ENCODE measurements around the gene RAB40B. TPM values are rescaled to one million over a fixed set of nuclear protein-coding genes. Genes with fewer than 3 reads are reported as not detected.

Gene RAB40B
- total RNA-seq, 1 donor from 2014 or later, result 11.5 TPM

DNA sequence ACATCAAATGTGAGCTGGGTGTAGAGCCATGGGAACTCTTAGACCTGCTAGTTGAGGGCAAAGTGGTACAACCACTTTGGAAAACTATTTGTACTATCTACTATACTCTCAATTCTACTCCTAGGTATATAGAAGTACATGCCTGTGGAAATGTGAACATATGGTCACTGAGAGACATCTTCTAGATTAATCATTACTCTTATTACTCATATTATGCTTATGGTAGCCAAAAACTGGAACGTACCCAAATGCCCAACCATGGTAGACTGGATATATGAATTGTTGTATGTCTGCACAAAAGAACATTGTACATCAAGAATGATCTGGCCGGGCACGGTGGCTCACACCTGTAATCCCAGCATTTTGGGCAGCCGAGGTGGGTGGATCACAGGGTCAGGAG is 53.0 kb downstream of the RAB40B start:
- TF ChIP-seq, protein P1, sequence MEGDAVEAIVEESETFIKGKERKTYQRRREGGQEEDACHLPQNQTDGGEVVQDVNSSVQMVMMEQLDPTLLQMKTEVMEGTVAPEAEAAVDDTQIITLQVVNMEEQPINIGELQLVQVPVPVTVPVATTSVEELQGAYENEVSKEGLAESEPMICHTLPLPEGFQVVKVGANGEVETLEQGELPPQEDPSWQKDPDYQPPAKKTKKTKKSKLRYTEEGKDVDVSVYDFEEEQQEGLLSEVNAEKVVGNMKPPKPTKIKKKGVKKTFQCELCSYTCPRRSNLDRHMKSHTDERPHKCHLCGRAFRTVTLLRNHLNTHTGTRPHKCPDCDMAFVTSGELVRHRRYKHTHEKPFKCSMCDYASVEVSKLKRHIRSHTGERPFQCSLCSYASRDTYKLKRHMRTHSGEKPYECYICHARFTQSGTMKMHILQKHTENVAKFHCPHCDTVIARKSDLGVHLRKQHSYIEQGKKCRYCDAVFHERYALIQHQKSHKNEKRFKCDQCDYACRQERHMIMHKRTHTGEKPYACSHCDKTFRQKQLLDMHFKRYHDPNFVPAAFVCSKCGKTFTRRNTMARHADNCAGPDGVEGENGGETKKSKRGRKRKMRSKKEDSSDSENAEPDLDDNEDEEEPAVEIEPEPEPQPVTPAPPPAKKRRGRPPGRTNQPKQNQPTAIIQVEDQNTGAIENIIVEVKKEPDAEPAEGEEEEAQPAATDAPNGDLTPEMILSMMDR (IDR thresholded peaks at IDR 0.05), result no peak
- ATAC-seq (no peak), DNase-seq (no peak)
- Histone ChIP-seq H3K4me3 (no peak overlapping the region), H3K27ac (no peak overlapping the region), H3K9me3 (no peaks in the 10 kb centered on the region), H3K36me3 (peaks cover 41% of the 10 kb centered on the region), H3K27me3 (no peaks in the 10 kb centered on the region), H3K4me1 (peaks cover 11% of the 10 kb centered on the region)
- intact Hi-C loops (cut with DNase I), result no loop called here

DNA sequence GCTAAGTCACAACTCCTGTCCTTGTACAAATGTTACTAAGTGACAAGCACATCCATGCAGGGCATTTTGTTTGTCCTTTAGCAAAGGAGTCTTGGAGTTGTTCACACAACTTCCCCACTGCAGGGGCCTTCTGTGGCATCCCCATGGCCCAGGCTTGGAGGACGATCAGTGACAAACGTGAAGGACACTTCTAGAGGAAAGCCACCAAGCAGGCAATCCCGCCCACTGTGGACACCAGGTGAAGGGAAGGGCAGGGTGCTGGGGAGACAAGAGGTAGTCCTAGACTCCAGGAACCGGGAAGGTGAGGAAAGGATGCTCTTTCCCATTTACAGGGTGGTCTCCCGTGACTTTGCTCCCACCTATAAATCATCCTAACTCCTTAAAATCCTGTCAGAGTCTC is 54.4 kb downstream of the RAB40B start:
- Histone ChIP-seq H3K27me3 (no peaks in the 10 kb centered on the region), H3K9me3 (no peaks in the 10 kb centered on the region), H3K36me3 (peaks cover 46% of the 10 kb centered on the region), H3K27ac (no peak overlapping the region), H3K4me3 (no peak overlapping the region), H3K4me1 (peaks cover 11% of the 10 kb centered on the region)
- TF ChIP-seq, protein P1 (IDR thresholded peaks at IDR 0.05), result no peak
- intact Hi-C loops (cut with DNase I), result no loop called here
- ATAC-seq (no peak), DNase-seq (no peak)

- Histone ChIP-seq H3K9me3 (no peaks in the 10 kb centered on the region), H3K36me3 (peaks cover 46% of the 10 kb centered on the region), H3K27ac (no peak overlapping the region), H3K27me3 (no peaks in the 10 kb centered on the region), H3K4me3 (no peak overlapping the region), H3K4me1 (peaks cover 7% of the 10 kb centered on the region)
- intact Hi-C loops (cut with DNase I), result no loop called here
- DNase-seq, result no peak
- ATAC-seq, result no peak
- TF ChIP-seq, protein P1 (IDR thresholded peaks at IDR 0.05), result no peak
Observed at GRCh38 chr17:82642022-82642421, 56.5 kb downstream of the RAB40B start.

- DNase-seq, result no peak
Observed at GRCh38 chr17:82640036-82640435, 58.5 kb downstream of the RAB40B start.

GRCh38 chr17:82639628-82640027 is 58.9 kb downstream of the RAB40B start:
- Histone ChIP-seq H3K36me3 (peaks cover 46% of the 10 kb centered on the region), H3K4me1 (no peaks in the 10 kb centered on the region), H3K9me3 (no peaks in the 10 kb centered on the region), H3K4me3 (no peak overlapping the region), H3K27me3 (no peaks in the 10 kb centered on the region), H3K27ac (no peak overlapping the region)
- ATAC-seq, result peak; percentile 46
- TF ChIP-seq, protein P1 (IDR thresholded peaks at IDR 0.05), result no peak
- intact Hi-C loops (cut with DNase I), result no loop called here
- no peak for DNase-seq

More at GRCh38 chr17:82640036-82640435, 58.5 kb downstream of the RAB40B start:
- no peak for ATAC-seq
- TF ChIP-seq, protein P1 (IDR thresholded peaks at IDR 0.05), result no peak
- H3K9me3 ChIP-seq, result no peaks in the 10 kb centered on the region
- no peaks in the 10 kb centered on the region for H3K27me3 ChIP-seq
- no peak overlapping the region for H3K27ac ChIP-seq
- no peaks in the 10 kb centered on the region for H3K4me1 ChIP-seq
- intact Hi-C loops (cut with DNase I), result no loop called here
- no peak overlapping the region for H3K4me3 ChIP-seq
- H3K36me3 ChIP-seq, result peaks cover 46% of the 10 kb centered on the region

- ATAC-seq (no peak), DNase-seq (no peak)
- Histone ChIP-seq H3K36me3 (peaks cover 39% of the 10 kb centered on the region), H3K9me3 (no peaks in the 10 kb centered on the region), H3K27ac (no peak overlapping the region), H3K27me3 (no peaks in the 10 kb centered on the region), H3K4me1 (no peaks in the 10 kb centered on the region), H3K4me3 (no peak overlapping the region)
- TF ChIP-seq, protein P1 (IDR thresholded peaks at IDR 0.05), result no peak
- intact Hi-C loops (cut with DNase I), result no loop called here
Observed at GRCh38 chr17:82638183-82638773, 60.2 kb downstream of the RAB40B start.

Data from upper lobe of right lung (tissue), 1 donor.